ENCODE measurements around the gene CHL1.

CHL1 gene

GRCh38 chr3:331881-332280 is 135.3 kb downstream of the CHL1 start:
- Mint-ChIP-seq H3K9me3 (peaks cover 12% of the 10 kb centered on the region), H3K36me3 (no peaks in the 10 kb centered on the region), H3K4me3 (no peak overlapping the region), H3K4me1 (no peaks in the 10 kb centered on the region), H3K27ac (no peak overlapping the region)
- no peak for DNase-seq (ENCODE audit: low spot score in 2 of 2)
- ATAC-seq: no peak

- no peak overlapping the region for H3K4me3 Mint-ChIP-seq
- no peak for ATAC-seq
- peaks cover 12% of the 10 kb centered on the region for H3K9me3 Mint-ChIP-seq
- H3K27ac Mint-ChIP-seq: no peak overlapping the region
- no peaks in the 10 kb centered on the region for H3K36me3 Mint-ChIP-seq
- DNase-seq (ENCODE audit: low spot score in 2 of 2): no peak
- no peaks in the 10 kb centered on the region for H3K4me1 Mint-ChIP-seq
These were observed 136.1 kb downstream of the CHL1 start for GRCh38 chr3:332701-333100.

GRCh38 chr3:335240-335639 is 138.7 kb downstream of the CHL1 start:
- Mint-ChIP-seq H3K4me1 (no peaks in the 10 kb centered on the region), H3K27ac (no peak overlapping the region), H3K9me3 (peaks cover 7% of the 10 kb centered on the region), H3K4me3 (no peak overlapping the region), H3K36me3 (no peaks in the 10 kb centered on the region)
- DNase-seq (ENCODE audit: low spot score in 2 of 2) (no peak), ATAC-seq (no peak)

GRCh38 chr3:339351-339750 is 142.8 kb downstream of the CHL1 start:
- Mint-ChIP-seq H3K36me3 (no peaks in the 10 kb centered on the region), H3K27ac (no peak overlapping the region), H3K9me3 (peaks cover 3% of the 10 kb centered on the region), H3K4me1 (no peaks in the 10 kb centered on the region), H3K4me3 (no peak overlapping the region)
- ATAC-seq (no peak), DNase-seq (ENCODE audit: low spot score in 2 of 2) (no peak)

- ATAC-seq (no peak), DNase-seq (ENCODE audit: low spot score in 2 of 2) (no peak)
- Mint-ChIP-seq H3K4me1 (no peaks in the 10 kb centered on the region), H3K36me3 (no peaks in the 10 kb centered on the region), H3K9me3 (peaks cover 3% of the 10 kb centered on the region), H3K27ac (no peak overlapping the region), H3K4me3 (no peak overlapping the region)
These were observed 145.4 kb downstream of the CHL1 start for GRCh38 chr3:341998-342397.

GRCh38 chr3:346186-346585 is 149.6 kb downstream of the CHL1 start:
- no peak overlapping the region for H3K4me3 Mint-ChIP-seq
- no peak for DNase-seq (ENCODE audit: low spot score in 2 of 2)
- no peaks in the 10 kb centered on the region for H3K4me1 Mint-ChIP-seq
- peaks cover 3% of the 10 kb centered on the region for H3K9me3 Mint-ChIP-seq
- no peak overlapping the region for H3K27ac Mint-ChIP-seq
- no peaks in the 10 kb centered on the region for H3K36me3 Mint-ChIP-seq
- no peak for ATAC-seq

- H3K9me3 Mint-ChIP-seq: no peaks in the 10 kb centered on the region
- no peak overlapping the region for H3K27ac Mint-ChIP-seq
- DNase-seq (ENCODE audit: low spot score in 2 of 2): no peak
- H3K4me3 Mint-ChIP-seq: no peak overlapping the region
- H3K36me3 Mint-ChIP-seq: no peaks in the 10 kb centered on the region
- ATAC-seq: no peak
- H3K4me1 Mint-ChIP-seq: no peaks in the 10 kb centered on the region
These were observed 151.0 kb downstream of the CHL1 start for GRCh38 chr3:347581-347980.

- Mint-ChIP-seq H3K9me3 (no peaks in the 10 kb centered on the region), H3K4me3 (no peak overlapping the region), H3K4me1 (no peaks in the 10 kb centered on the region), H3K36me3 (no peaks in the 10 kb centered on the region), H3K27ac (no peak overlapping the region)
- no peak for ATAC-seq
- no peak for DNase-seq (ENCODE audit: low spot score in 2 of 2)
These were observed 154.4 kb downstream of the CHL1 start for GRCh38 chr3:350871-351371.

- Mint-ChIP-seq H3K4me1 (no peaks in the 10 kb centered on the region), H3K27ac (no peak overlapping the region), H3K36me3 (no peaks in the 10 kb centered on the region), H3K4me3 (no peak overlapping the region), H3K9me3 (peaks cover 5% of the 10 kb centered on the region)
- no peak for ATAC-seq
- no peak for DNase-seq (ENCODE audit: low spot score in 2 of 2)
These were observed 156.0 kb downstream of the CHL1 start for GRCh38 chr3:352599-352998.

GRCh38 chr3:353191-353739 is 156.7 kb downstream of the CHL1 start:
- Mint-ChIP-seq H3K4me1 (no peaks in the 10 kb centered on the region), H3K9me3 (peaks cover 5% of the 10 kb centered on the region), H3K36me3 (no peaks in the 10 kb centered on the region), H3K4me3 (no peak overlapping the region), H3K27ac (no peak overlapping the region)
- DNase-seq (ENCODE audit: low spot score in 2 of 2) (no peak), ATAC-seq (no peak)

GRCh38 chr3:354432-354831 is 157.9 kb downstream of the CHL1 start:
- Mint-ChIP-seq H3K4me3 (no peak overlapping the region), H3K27ac (no peak overlapping the region), H3K4me1 (no peaks in the 10 kb centered on the region), H3K36me3 (no peaks in the 10 kb centered on the region), H3K9me3 (peaks cover 5% of the 10 kb centered on the region)
- DNase-seq (ENCODE audit: low spot score in 2 of 2) (no peak), ATAC-seq (no peak)

- no peak for DNase-seq (ENCODE audit: low spot score in 2 of 2)
- H3K36me3 Mint-ChIP-seq: no peaks in the 10 kb centered on the region
- peaks cover 5% of the 10 kb centered on the region for H3K9me3 Mint-ChIP-seq
- no peaks in the 10 kb centered on the region for H3K4me1 Mint-ChIP-seq
- no peak overlapping the region for H3K4me3 Mint-ChIP-seq
- ATAC-seq: no peak
- no peak overlapping the region for H3K27ac Mint-ChIP-seq
These were observed 159.1 kb downstream of the CHL1 start for GRCh38 chr3:355622-356021.

GRCh38 chr3:356952-357351 is 160.4 kb downstream of the CHL1 start:
- Mint-ChIP-seq H3K9me3 (peaks cover 8% of the 10 kb centered on the region), H3K4me1 (no peaks in the 10 kb centered on the region), H3K36me3 (no peaks in the 10 kb centered on the region), H3K27ac (no peak overlapping the region), H3K4me3 (no peak overlapping the region)
- no peak for DNase-seq (ENCODE audit: low spot score in 2 of 2)
- ATAC-seq: no peak

- Mint-ChIP-seq H3K9me3 (peaks cover 15% of the 10 kb centered on the region), H3K36me3 (no peaks in the 10 kb centered on the region), H3K4me1 (no peaks in the 10 kb centered on the region), H3K4me3 (no peak overlapping the region), H3K27ac (no peak overlapping the region)
- DNase-seq (ENCODE audit: low spot score in 2 of 2) (no peak), ATAC-seq (no peak)
These were observed 163.1 kb downstream of the CHL1 start for GRCh38 chr3:359672-360071.

GRCh38 chr3:362681-363338 is 166.2 kb downstream of the CHL1 start:
- Mint-ChIP-seq H3K9me3 (peaks cover 12% of the 10 kb centered on the region), H3K27ac (no peak overlapping the region), H3K36me3 (no peaks in the 10 kb centered on the region), H3K4me1 (no peaks in the 10 kb centered on the region), H3K4me3 (no peak overlapping the region)
- ATAC-seq: no peak
- DNase-seq (ENCODE audit: low spot score in 2 of 2): no peak

- no peaks in the 10 kb centered on the region for H3K4me1 Mint-ChIP-seq
- H3K36me3 Mint-ChIP-seq: no peaks in the 10 kb centered on the region
- no peak overlapping the region for H3K4me3 Mint-ChIP-seq
- peaks cover 14% of the 10 kb centered on the region for H3K9me3 Mint-ChIP-seq
- ATAC-seq (no peak), DNase-seq (ENCODE audit: low spot score in 2 of 2) (no peak)
- H3K27ac Mint-ChIP-seq: no peak overlapping the region
These were observed 167.7 kb downstream of the CHL1 start for GRCh38 chr3:364287-364686.
